DND-41 (cell line): ENCODE measurements around the gene CACNA2D4.
A peak's percentile ranks its signal among the peaks of the same experiment; 100 is the strongest.

ENCODE experiments used
- ATAC-seq: fragments of 200-7000 bp; cut with Tn5 transposase; 3 replicates; pipeline ENCODE4 v1.9.1; 2021; ENCODE audit warnings: low read depth; ENCODE audit not compliant: insufficient read depth
- DNase-seq: peaks from one replicate; pipeline ENCODE4 v3.0.0-alpha.2; 2020
- H2AFZ ChIP-seq: 2 replicates; pipeline ENCODE4 v1.6.0; 2012; ENCODE audit warnings: low read depth, low read length
- H3K27ac ChIP-seq: 2 replicates; pipeline ENCODE4 v1.5.1; 2012; ENCODE audit warnings: low read length, inconsistent platforms
- H3K27me3 ChIP-seq: fragments of 200-600 bp; sonication (generic); 2 replicates; pipeline ENCODE4 v1.6.0; 2012; ENCODE audit warnings: low read length, mild to moderate bottlenecking, inconsistent platforms; ENCODE audit not compliant: insufficient read depth, poor library complexity
- H3K36me3 ChIP-seq: 2 replicates; pipeline ENCODE4 v1.5.1; 2012; ENCODE audit warnings: low read length, inconsistent platforms; ENCODE audit not compliant: insufficient read depth
- H3K4me1 ChIP-seq: 2 replicates; pipeline ENCODE4 v1.5.1; 2012; ENCODE audit warnings: mild to moderate bottlenecking, low read length; ENCODE audit not compliant: insufficient read depth
- H3K4me2 ChIP-seq: 2 replicates; pipeline ENCODE4 v1.6.0; 2012; ENCODE audit warnings: mild to moderate bottlenecking, moderate library complexity, low read length, inconsistent platforms; ENCODE audit not compliant: insufficient read depth
- H3K4me3 ChIP-seq, 2 experiments: fragments of 200-600 bp in 1 of 2; shearing (Covaris generic) in 1 of 2; 2 replicates each; pipeline ENCODE4 v1.5.1; 2012 to 2016; ENCODE audit warnings: inconsistent platforms in 2 of 2, low read length in 2 of 2, mild to moderate bottlenecking in 2 of 2, low read depth in 1 of 2, moderate library complexity in 1 of 2
- H3K79me2 ChIP-seq: 2 replicates; pipeline ENCODE4 v1.6.0; 2012; ENCODE audit warnings: low read length, inconsistent platforms; ENCODE audit not compliant: insufficient read depth
- H3K9ac ChIP-seq: 2 replicates; pipeline ENCODE4 v1.6.0; 2012; ENCODE audit warnings: low read depth, mild to moderate bottlenecking, inconsistent platforms, low read length, moderate library complexity
- H3K9me3 ChIP-seq: 2 replicates; pipeline ENCODE4 v1.5.1; 2012; ENCODE audit warnings: low read length, moderate library complexity, mild to moderate bottlenecking, inconsistent platforms; ENCODE audit not compliant: insufficient read depth, severe bottlenecking
- H4K20me1 ChIP-seq: 2 replicates; pipeline ENCODE4 v1.6.0; 2012; ENCODE audit warnings: low read length; ENCODE audit not compliant: insufficient read depth
- EZH2 ChIP-seq: IDR thresholded peaks from 3 replicates; pipeline ENCODE4 v1.6.1; 2012; ENCODE audit warnings: borderline replicate concordance, low read depth, mild to moderate bottlenecking, moderate library complexity, low read length, inconsistent platforms; ENCODE audit not compliant: severe bottlenecking
- TF ChIP-seq, protein P1 (sequence below): IDR thresholded peaks from 2 replicates; pipeline ENCODE4 v1.5.1; 2012; ENCODE audit warnings: borderline replicate concordance, low read length, moderate library complexity, mild to moderate bottlenecking; ENCODE audit not compliant: poor library complexity, severe bottlenecking; ENCODE audit errors: extremely low read depth

CACNA2D4 gene

DNA sequence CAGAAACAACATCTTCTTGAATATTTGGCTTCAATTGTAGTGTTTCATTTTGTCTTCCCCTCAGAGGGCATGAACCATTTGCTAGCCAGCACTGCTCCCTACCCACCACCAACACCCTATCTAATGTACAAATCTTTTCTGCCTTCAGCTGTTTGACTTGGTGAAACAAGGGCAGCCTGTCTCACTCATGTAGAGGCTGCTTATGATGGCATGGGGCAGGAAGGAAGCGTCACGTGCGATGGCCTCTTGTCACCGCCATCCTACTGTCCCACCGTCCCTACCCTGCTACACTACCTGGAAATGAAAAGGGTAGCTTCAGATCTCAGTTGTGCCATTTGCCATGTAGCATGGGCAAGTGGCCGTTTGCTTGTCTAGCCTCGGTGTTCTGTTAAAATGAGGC, 128.0 kb downstream of the CACNA2D4 start:
- Histone ChIP-seq H3K4me3 (no peak overlapping the region), H3K27me3 (no peaks in the 10 kb centered on the region), H2AFZ (no peak overlapping the region), H3K79me2 (no peaks in the 10 kb centered on the region), H3K4me2 (no peak overlapping the region), H3K9ac (no peak overlapping the region), H3K36me3 (peaks cover 27% of the 10 kb centered on the region), H3K9me3 (no peaks in the 10 kb centered on the region), H4K20me1 (peaks cover 8% of the 10 kb centered on the region), H3K27ac (no peak overlapping the region), H3K4me1 (peaks cover 3% of the 10 kb centered on the region)
- DNase-seq (no peak), ATAC-seq (0 out of 3 replicates have a peak, but pooled peaks have one; percentile 23)
- TF ChIP-seq EZH2 = no peak
- TF ChIP-seq, protein P1, sequence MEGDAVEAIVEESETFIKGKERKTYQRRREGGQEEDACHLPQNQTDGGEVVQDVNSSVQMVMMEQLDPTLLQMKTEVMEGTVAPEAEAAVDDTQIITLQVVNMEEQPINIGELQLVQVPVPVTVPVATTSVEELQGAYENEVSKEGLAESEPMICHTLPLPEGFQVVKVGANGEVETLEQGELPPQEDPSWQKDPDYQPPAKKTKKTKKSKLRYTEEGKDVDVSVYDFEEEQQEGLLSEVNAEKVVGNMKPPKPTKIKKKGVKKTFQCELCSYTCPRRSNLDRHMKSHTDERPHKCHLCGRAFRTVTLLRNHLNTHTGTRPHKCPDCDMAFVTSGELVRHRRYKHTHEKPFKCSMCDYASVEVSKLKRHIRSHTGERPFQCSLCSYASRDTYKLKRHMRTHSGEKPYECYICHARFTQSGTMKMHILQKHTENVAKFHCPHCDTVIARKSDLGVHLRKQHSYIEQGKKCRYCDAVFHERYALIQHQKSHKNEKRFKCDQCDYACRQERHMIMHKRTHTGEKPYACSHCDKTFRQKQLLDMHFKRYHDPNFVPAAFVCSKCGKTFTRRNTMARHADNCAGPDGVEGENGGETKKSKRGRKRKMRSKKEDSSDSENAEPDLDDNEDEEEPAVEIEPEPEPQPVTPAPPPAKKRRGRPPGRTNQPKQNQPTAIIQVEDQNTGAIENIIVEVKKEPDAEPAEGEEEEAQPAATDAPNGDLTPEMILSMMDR = no peak

- no peaks in the 10 kb centered on the region for H3K27me3 ChIP-seq
- no peak overlapping the region for H3K9ac ChIP-seq
- H4K20me1 ChIP-seq = peaks cover 8% of the 10 kb centered on the region; the same call in 1 of the 2 replicates
- no peak overlapping the region for H2AFZ ChIP-seq
- TF ChIP-seq EZH2 = no peak
- TF ChIP-seq, protein P1 = no peak
- no peak overlapping the region for H3K4me3 ChIP-seq
- no peaks in the 10 kb centered on the region for H3K79me2 ChIP-seq
- peaks cover 46% of the 10 kb centered on the region for H3K36me3 ChIP-seq
- ATAC-seq = no peak
- no peak for DNase-seq
- no peaks in the 10 kb centered on the region for H3K4me1 ChIP-seq
- H3K4me2 ChIP-seq = no peak overlapping the region
- no peak overlapping the region for H3K27ac ChIP-seq
- H3K9me3 ChIP-seq = no peaks in the 10 kb centered on the region
Measured at GRCh38 chr12:1787714-1788113, 130.7 kb downstream of the CACNA2D4 start.

GRCh38 chr12:1782215-1782614, 136.2 kb downstream of the CACNA2D4 start:
- TF ChIP-seq EZH2 = no peak
- no peaks in the 10 kb centered on the region for H3K9me3 ChIP-seq
- H2AFZ ChIP-seq = no peak overlapping the region
- H3K4me3 ChIP-seq = no peak overlapping the region
- peaks cover 74% of the 10 kb centered on the region for H3K36me3 ChIP-seq
- ATAC-seq = no peak
- no peak overlapping the region for H3K27ac ChIP-seq
- no peaks in the 10 kb centered on the region for H3K27me3 ChIP-seq
- no peak overlapping the region for H3K4me2 ChIP-seq
- no peak for DNase-seq
- no peaks in the 10 kb centered on the region for H3K4me1 ChIP-seq
- no peak overlapping the region for H3K9ac ChIP-seq
- no peaks in the 10 kb centered on the region for H3K79me2 ChIP-seq
- no peaks in the 10 kb centered on the region; the same call in 1 of the 2 replicates for H4K20me1 ChIP-seq

GRCh38 chr12:1781772-1782171, 136.7 kb downstream of the CACNA2D4 start:
- no peak overlapping the region for H2AFZ ChIP-seq
- no peak for DNase-seq
- H4K20me1 ChIP-seq = no peaks in the 10 kb centered on the region; the same call in 1 of the 2 replicates
- no peak overlapping the region for H3K9ac ChIP-seq
- no peaks in the 10 kb centered on the region for H3K79me2 ChIP-seq
- H3K27ac ChIP-seq = no peak overlapping the region
- no peaks in the 10 kb centered on the region for H3K9me3 ChIP-seq
- H3K4me3 ChIP-seq = no peak overlapping the region
- peaks cover 71% of the 10 kb centered on the region for H3K36me3 ChIP-seq
- ATAC-seq = no peak
- no peaks in the 10 kb centered on the region for H3K27me3 ChIP-seq
- H3K4me1 ChIP-seq = no peaks in the 10 kb centered on the region
- no peak for TF ChIP-seq EZH2
- TF ChIP-seq, protein P1 = no peak
- no peak overlapping the region for H3K4me2 ChIP-seq
